ENCODE data around the gene FBF1. TPM values are rescaled to one million over a fixed set of nuclear protein-coding genes. Genes with fewer than 3 reads are reported as not detected.

The FBF1 gene
- total RNA-seq, 3 donors from 2014 or later, result 7.7 to 18.7 (median 17.7) TPM

DNA sequence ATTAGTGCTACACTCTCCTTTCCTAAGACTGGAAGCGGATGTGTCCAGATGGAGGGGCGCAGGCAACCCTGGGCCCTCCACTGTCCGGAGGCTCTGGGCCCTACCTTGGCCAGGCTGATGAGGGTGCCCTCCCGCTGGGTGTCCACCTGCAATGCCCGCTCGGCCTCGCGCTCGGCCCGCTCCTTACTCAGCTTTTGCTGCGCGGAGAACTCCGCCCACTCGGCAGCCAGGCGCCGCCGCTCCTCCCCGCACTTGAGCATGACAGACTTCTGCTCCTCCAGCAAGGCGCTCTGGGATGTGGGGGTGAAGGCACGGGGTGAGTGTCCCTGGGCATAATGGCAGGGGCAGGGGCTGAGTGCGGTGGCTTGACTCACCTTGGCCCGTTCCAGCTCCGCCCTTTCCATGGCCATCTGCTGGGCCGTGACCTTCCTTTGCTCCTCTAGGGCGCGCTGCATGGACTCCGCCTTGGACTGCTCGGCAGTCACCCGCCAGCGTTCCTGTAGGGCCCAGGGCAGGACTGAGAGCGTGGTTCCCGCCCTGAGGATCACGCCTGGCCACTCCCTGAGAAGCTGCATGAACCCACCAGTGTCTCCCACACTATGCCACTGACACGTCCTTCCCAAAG is 26.1 kb downstream of the FBF1 start:
- intact Hi-C loops (cut with DNase I; ENCODE audit: low total_unique reads), result no loop called here
- Histone ChIP-seq H3K4me1 (peaks cover 0 to 7% of the 10 kb centered on the region in 2 donors), H3K27ac (no peak overlapping the region), H3K4me3 (no peak overlapping the region), H3K27me3 (no peaks in the 10 kb centered on the region), H3K36me3 (no peaks in the 10 kb centered on the region), H3K9me3 (no peaks in the 10 kb centered on the region)
- TF ChIP-seq, protein P1, sequence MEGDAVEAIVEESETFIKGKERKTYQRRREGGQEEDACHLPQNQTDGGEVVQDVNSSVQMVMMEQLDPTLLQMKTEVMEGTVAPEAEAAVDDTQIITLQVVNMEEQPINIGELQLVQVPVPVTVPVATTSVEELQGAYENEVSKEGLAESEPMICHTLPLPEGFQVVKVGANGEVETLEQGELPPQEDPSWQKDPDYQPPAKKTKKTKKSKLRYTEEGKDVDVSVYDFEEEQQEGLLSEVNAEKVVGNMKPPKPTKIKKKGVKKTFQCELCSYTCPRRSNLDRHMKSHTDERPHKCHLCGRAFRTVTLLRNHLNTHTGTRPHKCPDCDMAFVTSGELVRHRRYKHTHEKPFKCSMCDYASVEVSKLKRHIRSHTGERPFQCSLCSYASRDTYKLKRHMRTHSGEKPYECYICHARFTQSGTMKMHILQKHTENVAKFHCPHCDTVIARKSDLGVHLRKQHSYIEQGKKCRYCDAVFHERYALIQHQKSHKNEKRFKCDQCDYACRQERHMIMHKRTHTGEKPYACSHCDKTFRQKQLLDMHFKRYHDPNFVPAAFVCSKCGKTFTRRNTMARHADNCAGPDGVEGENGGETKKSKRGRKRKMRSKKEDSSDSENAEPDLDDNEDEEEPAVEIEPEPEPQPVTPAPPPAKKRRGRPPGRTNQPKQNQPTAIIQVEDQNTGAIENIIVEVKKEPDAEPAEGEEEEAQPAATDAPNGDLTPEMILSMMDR (IDR thresholded peaks at IDR 0.05), result no peak
- TF ChIP-seq POLR2AphosphoS5 (IDR thresholded peaks at IDR 0.05) (no peak), POLR2A (IDR thresholded peaks at IDR 0.05) (no peak)
- no peak for DNase-seq (ENCODE audit: low spot score in 2 of 2)

DNA sequence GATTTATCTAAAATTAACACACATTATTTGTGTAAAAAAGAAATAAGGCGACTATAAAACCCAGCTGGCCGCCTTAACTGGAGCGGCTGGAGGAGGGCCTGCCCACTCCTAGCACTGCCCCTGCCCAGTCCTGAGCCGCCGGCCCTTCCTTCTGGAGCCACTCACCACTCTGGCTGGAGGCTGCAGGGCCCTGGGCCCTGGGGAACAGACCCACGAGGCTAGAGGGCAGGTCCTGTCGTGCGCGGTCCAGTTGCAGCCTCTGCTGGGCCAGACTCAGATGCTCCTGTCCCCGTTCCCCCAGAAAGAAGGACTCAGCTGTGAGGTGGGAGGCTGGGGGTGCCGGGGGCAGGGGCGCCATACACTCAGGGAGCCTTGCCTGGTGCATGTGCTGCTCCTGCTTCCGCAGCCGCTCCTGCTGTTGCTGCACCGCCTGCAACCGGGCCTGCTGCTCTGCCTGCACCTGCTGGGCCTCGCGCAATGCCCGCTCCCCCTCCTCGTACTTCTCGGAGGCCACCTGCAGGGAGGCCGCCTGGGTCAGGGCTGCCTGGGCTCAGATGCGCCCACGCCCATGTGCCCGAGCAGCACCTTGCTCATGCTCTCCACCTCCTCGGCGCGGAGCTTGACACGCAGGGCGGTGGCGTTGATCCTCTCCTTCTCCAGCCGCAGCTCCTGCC is 27.2 kb downstream of the FBF1 start:
- no peaks in the 10 kb centered on the region for H3K36me3 ChIP-seq
- no peak for DNase-seq (ENCODE audit: low spot score in 2 of 2)
- peaks cover 0 to 7% of the 10 kb centered on the region in 2 donors for H3K4me1 ChIP-seq
- H3K9me3 ChIP-seq, result no peaks in the 10 kb centered on the region
- H3K27ac ChIP-seq, result no peak overlapping the region
- H3K27me3 ChIP-seq, result no peaks in the 10 kb centered on the region
- intact Hi-C loops (cut with DNase I; ENCODE audit: low total_unique reads), result no loop called here
- TF ChIP-seq, protein P1 (IDR thresholded peaks at IDR 0.05), result no peak
- no peak for TF ChIP-seq POLR2AphosphoS5 (IDR thresholded peaks at IDR 0.05)
- TF ChIP-seq POLR2A (IDR thresholded peaks at IDR 0.05), result no peak
- H3K4me3 ChIP-seq, result no peak overlapping the region

DNA sequence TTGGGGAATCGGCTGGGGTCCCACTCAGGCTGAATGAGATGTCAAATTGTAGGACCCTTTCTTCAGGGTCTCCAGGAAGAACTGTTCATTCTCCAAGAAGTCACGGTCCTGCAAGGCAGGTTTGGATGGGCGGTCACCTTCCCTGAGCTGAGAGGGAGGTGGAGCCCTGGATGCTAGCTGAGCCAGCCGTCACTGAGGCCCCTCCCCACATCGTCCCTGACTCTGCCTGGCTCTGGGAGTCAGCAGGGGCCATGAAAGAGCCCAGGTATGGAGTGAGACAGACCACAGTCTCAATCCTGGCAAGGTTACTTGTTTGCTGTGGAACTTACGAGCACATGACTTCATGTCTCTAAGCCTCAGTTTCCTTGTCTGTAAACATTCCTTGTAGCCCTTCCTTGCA is 30.1 kb downstream of the FBF1 start:
- no peaks in the 10 kb centered on the region for H3K36me3 ChIP-seq
- TF ChIP-seq, protein P1 (IDR thresholded peaks at IDR 0.05), result no peak
- TF ChIP-seq POLR2A (IDR thresholded peaks at IDR 0.05), result no peak
- no peak for TF ChIP-seq POLR2AphosphoS5 (IDR thresholded peaks at IDR 0.05)
- no peaks in the 10 kb centered on the region for H3K27me3 ChIP-seq
- H3K4me3 ChIP-seq, result peak overlapping the region in 1 of 3 donors; percentile 40
- intact Hi-C loops (cut with DNase I; ENCODE audit: low total_unique reads), result no loop called here
- H3K4me1 ChIP-seq, result peaks cover 0 to 7% of the 10 kb centered on the region in 2 donors
- H3K27ac ChIP-seq, result peak overlapping the region; percentile 82 to 84
- no peak for DNase-seq (ENCODE audit: low spot score in 2 of 2)
- no peaks in the 10 kb centered on the region for H3K9me3 ChIP-seq

DNA sequence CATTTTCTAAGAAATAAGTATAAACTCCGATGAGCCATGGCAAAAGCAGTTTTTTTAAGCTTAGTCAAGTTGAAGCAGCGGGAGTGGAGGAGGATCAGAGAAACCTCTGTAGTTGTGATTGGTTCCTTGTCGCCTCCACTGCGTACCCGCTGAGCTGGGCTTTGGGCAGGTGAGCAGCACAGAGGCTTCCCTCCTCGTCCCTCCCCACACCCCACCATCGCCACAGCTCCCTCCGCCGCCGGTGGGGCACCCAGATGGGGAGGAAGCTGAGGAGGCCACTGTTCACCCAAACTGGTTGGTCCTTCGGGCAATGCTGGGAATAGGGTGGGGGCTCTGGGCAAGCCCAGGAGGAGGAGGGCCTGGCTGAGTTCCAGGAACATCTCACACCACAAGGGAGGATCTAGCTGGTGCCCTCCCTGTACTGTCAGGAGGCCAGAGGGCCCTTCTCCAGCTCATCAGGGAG is 31.0 kb downstream of the FBF1 start:
- intact Hi-C loops (cut with DNase I; ENCODE audit: low total_unique reads), result no loop called here
- Histone ChIP-seq H3K4me3 (peak overlapping the region in 2 of 3 donors; percentile 9 to 40), H3K9me3 (no peaks in the 10 kb centered on the region), H3K36me3 (no peaks in the 10 kb centered on the region), H3K4me1 (peaks cover 0 to 7% of the 10 kb centered on the region in 2 donors), H3K27me3 (no peaks in the 10 kb centered on the region), H3K27ac (peak overlapping the region; percentile 82 to 84)
- peak in 1 of 2 donors; percentile 64 for DNase-seq (ENCODE audit: low spot score in 2 of 2)
- no peak for TF ChIP-seq POLR2A (IDR thresholded peaks at IDR 0.05)
- TF ChIP-seq POLR2AphosphoS5 (IDR thresholded peaks at IDR 0.05), result no peak
- TF ChIP-seq, protein P1 (IDR thresholded peaks at IDR 0.05), result no peak

Data from breast epithelium (tissue), 4 donors.